Measurements from ENCODE around the gene GRIK3. TPM values are rescaled to one million over a fixed set of nuclear protein-coding genes. Genes with fewer than 3 reads are reported as not detected.
"Not testable (repeated sequence)": the region's sequence is repeated elsewhere in the genome, so short reads cannot be mapped to it uniquely, and the experiment has no call there.

The GRIK3 gene
- total RNA-seq, 1 donor from 2014 or later: 0.59 TPM

DNA sequence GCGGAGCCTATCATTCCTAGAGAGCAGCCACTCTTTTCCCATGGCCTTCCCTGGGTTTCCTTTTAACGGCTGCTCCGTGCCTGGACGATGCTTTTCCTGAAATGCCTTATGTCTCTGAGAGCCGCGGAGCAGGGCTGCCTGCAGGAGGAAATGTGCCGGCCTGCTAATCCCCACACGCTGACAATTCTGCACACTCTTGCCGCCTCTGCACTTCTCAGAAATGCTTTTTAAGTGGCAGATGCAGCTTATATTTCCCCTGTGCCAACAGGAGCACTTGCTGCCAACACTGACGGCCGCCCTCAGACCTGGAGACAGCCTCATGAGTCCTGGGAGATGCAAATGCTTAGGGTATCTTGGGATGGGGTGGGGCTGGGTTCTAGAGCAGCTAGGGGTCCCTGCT is 253.2 kb downstream of the GRIK3 start:
- no peak for DNase-seq

DNA sequence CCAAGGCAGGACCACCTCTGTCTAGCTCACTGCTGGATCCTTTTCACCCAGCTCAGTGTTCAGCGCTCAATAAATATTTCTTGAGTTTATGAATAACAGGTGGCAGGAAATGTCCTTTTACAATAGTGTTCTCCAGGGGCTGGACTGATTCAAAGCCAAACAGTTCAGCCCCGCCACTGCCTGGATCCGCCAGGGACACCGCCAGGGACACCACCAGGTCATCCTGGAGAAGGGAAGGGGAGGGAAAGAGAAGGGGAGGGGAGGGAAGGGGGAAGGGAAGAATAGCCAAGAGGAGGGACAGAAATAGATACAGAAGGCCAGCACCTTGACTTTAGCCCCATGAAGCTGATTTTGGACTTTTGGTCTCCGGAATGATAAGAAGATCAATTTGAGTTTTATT is 255.6 kb downstream of the GRIK3 start:
- DNase-seq: no peak

DNA sequence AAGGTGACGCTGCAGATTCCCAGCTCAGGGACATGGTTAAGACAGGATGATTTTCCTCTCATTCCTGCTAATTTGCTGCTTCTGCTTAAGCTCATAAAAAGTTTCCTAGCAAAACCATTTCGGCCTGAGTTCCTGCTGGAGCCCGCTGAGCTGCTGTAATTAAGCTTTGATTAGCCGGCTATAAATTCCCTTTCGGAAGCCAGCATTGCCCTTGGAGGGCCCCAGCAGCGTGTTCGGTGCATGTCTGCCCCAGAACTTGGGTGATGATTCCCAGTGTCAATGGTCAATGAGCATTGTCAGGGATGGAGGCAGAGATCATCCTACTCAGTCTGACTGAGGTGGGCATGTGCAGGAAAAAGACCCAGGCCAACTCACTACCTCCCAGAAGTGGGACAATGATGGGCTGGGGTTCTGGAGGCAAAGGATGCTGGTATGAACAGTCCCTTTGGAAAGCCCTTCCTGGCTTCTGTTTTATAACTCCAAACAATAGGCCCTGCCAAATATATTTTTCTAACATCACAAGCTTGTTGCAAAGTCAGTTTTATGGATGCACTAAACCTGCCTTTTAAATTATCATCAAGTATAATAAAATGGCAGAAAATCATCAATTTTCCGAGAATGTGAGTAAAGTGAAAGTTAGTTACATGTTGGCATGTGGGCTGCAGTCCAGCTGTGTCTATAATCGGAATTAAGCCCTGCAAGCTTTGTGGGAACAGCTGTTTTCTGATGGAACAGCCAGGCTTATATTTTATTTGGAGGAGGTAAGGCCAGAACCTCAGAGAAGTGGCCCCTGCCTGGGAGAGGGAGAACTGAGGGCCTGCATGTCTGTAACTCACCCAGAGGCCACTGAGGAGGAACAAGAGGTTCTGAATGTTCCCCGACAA is 257.1 kb downstream of the GRIK3 start:
- DNase-seq: no peak

DNA sequence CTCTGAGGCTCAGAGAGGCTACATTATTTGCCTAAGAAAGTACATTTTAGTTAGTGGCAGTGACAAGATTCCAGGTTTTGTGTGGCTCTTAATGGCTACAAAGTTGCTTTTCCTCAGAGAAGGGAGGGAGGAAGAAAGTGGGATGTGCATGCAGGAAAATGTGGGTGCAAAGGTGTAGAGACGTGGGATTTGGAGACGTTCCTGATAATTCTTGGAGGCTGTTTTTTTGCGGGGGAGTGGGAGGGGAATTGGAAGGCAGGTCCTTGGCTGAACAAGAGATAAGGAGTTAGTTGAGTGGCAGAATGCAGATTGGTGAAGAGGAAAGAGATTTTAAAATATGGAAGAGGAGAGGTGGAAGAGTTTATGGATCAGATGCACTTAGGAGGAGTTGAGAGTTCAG is 258.1 kb downstream of the GRIK3 start:
- DNase-seq: no peak

DNA sequence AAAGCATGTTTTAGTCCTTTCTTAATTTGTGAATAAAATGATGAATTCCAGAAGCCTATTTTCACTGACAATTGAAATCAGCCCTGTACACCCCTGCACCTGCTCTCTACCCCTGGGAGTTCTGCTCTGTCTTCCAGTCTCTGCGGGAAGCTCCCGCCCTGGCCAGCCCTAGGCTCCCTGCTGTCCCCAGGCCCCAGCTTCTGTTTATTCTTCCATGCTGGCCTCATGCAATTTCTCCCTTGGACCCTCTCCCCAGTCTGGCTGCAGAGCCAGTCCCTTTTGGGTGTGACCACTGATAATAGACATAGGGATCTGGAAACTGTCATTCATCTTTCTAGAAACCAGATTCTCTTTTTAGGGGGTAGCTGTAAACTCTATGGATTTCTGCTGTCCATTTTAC is 258.6 kb downstream of the GRIK3 start:
- DNase-seq: no peak

DNA sequence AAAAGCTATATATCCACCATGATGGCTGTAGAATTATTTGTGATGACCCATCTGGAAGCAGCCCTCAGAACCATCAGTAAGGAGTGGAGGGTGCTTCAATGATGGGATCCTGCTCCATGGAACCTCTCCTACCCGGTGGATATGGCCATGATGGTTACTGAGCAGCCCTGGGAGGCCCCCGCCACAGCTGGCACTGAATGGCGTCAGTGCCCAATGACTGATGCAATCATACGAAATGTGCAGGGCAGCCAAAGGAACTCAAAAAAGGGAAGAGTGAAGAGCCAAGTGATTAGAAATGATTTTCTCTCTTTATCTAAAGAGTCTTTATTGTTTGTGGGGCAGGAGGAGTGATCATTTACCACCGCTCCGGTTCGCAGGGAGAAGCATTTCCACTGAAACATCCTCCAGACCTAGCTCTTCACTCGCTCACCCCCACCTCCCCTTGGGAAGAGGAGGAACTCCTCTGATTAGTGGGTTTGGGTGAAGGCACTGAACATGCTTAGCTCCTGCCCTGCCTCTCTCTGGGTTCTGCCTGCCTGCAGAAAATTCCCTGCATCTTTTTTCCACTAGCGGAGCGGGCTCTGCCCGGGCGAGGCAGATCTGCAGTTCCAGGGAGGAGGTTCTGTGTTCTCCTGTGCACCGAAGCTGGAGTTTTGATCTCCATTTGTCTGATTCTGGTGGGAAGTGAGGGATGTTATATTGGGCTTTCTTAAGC is 260.3 kb downstream of the GRIK3 start:
- DNase-seq: no peak

DNA sequence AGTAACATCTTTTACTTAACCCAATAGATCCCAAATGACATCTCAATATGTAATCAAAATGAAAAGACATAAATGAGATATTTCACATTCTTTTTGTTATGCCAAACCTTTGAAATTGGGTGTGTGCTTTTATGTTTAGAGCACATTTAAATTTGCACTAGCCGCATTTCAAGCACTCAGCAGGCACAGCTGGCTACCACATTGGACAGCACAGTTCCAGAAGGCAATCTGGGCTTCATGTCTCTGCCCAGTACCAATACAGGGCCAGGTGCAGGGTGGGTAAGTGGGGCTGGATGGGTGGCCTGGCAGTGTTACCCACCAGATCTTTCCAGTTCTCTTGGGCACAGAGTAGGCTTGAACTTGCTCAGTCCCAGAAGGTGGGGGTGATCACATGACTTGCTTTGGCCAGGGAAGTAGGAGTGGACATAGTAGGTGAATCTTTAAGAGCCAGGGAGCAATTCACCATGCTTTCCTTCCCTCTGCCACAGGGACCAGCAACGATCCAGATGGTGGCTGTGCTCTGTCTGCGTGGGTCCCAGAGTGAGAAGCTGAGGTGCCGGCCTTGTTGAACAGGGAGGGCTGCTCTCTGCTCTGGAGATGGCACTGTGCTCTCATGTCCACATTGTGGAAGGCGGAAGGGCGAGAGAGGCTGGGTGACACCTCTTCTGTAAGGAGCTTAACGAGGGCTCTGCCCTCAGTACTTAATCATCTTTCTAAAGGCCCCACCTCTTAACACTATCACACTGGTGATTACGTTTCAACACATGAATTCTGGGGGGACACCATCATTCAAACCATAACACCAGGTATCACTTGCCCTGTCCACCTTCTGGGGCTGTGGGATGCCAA is 261.4 kb downstream of the GRIK3 start:
- no peak for DNase-seq

DNA sequence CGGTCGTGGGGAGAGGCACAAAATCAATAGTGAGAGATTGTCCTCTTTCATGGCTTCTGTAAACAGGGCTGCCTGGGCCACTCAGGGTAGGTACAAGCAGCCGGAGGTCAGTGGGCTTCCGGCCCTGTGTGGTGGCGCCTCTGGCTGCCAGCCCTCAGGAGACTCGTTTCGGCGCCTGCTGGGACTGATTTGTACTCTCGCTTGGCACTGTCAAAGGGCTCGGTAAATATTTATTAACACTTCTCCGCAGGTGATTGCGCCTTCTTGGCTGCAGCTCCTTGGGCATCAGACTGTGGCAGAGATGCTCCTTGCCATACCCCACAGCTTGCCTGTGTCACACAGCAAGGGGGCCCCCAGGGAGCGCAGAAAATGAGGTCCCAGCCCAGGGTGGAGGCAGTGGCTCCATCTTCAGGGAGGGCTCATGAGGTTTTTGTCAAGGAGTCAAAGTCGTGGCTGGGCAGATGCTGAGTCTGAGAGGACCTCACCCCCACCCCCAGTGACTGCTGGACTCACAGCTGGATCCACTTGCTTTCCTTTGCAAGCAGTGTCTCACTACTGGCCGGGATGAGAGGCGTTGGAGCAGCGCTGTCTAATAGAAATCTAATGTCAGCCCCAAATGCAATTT is 262.5 kb downstream of the GRIK3 start:
- no peak for DNase-seq

DNA sequence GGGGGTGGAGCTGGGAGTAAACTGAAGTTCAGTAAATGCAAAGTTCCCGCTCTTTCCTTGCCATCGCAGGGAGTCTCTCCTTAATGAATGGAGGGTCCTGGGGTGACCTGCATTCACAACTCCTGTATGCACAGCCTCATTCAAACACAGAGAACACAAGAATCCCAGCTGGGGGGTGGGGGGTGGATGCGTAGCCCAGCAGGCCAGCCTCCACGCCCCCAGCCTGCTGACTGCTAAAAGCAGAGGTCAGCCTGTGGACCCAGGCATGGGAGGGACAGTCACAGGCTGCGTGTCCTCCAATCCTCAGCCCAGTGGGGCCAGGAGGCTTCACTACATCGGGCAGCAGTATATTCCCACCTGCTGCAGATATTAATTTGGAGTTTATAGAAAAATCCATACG is 263.1 kb downstream of the GRIK3 start:
- no peak for DNase-seq

DNA sequence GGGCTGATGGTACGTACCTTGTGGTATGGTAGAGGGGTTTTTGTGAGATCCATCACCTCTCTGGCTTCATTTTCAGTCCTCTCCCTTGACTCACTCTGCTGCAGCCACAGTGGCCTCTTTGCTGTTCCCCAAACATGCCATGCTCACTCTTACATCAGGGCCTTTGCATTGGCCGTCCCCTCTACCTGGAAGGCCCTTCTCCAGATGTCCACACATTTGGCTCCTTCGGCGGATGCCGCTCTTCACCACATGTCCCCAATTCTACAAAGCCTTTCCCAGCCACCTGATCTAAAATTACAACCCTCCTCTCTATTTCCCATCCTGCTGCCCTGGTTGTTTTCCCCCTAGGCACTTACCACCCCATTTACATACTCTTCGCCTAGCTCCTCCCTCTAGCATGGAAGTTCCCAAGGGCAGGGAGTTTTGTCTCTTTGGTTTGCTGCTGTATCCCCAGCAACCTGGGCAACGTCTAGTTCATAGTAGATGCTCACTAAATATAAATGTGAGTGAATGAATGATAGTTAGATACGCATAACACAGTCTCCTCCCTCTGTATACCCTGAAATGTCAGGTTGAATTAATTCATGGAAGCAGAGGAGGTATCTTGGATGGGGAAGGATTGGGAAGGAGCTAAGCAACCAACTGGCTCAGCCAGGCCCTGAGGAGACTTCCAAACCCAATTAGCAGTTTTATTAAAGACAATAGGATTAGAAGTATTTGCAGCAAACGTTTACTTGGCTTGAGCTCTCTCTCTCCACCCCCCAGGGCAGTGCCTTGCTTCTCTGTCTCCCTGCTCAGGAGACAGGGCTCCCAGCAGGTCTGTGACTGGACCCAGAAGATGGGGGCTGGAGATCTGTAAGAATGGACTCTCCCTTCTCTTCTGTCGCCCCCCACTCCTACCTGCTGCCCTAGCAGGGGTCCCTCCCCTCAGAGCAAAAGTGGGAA is 264.2 kb downstream of the GRIK3 start:
- no peak for DNase-seq

DNA sequence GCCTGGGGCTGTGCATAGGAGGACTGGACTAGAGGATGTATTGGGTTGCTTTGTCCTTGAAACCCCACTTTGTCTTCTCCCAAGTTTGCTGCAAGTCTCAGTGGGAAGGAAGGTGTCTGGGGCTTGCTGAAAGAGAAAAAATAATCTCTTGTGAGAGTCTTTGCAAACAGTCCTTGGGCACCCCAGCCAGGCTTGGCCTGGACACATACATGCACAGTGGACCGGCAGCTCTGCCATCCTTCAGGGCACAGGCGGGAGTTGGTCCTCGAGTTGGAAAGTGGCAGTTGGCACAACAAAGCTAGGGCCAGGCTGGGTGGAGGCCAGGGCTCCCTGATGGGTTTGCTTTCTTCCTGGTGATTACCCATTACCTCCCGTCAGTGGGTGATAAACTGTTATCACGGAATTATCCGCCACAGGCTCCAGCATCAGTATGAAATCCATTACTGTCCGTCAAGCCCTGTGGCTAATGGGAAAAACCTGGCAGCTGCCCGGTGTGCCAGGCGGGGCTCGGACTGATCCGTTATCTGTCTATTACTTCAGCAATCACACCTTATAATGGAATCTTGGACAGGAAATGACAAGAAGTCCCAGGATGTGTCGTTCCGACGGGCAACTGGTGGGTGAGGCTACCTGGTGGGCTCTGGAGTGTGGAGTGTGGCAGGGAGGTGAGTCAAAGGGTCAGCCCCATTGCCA is 265.7 kb downstream of the GRIK3 start:
- no peak for DNase-seq

DNA sequence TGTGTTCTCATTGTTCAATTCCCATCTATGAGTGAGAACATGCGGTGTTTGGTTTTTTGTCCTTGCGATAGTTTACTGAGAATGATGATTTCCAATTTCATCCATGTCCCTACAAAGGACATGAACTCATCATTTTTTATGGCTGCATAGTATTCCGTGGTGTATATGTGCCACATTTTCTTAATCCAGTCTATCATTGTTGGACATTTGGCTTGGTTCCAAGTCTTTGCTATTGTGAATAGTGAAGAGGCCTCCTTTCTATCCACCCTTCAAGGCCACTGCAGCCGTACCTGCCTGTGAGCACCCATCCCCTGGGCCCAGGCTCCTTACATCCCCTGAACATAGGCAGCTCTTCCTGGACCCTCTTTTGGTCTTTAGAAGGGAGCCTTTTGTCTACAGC is 266.9 kb downstream of the GRIK3 start:
- DNase-seq: not testable (repeated sequence)

DNA sequence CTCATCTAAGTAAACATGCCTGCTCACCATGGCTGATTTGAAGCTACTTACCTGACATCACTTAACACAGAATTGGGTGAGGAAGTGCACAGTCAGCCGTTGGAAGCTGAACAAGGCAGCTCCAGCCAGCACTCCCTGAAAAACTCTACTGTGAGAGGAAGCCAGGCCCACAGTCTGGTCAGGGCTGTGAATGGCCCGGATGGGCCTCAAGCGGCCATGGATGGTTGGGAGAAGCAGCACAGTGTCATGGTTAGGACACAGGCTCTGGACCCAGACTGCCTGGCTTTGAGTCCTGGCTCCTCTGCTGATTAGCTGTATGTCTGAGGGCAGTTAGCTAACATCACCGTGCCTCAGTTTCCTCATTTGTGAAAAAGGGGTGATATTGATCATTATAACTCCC is 267.8 kb downstream of the GRIK3 start:
- no peak for DNase-seq

DNA sequence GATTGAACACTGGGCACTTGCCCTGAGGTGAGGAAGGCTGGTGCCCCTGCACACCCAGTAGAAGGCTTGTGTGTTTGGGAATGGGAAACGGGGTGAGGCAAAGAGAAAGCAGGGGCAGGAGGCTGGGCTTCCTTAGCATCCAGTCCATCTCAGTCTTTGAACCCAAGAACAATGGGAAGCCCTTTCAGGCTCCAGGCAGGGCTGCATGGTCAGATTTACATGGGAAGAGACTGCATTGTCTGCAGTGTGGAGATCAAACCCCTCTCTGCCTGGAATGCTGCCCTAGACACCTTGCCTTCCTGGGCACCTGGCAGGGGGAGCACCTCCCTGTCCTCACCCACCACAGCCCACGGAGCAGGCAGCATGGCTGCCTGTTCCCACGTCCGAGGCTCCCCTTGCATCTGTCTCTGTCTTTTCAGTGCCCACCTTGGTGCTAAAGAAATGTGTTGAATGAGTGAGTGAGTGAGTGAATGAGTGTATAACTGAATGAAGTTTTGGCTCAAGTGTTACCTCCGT is 268.5 kb downstream of the GRIK3 start:
- DNase-seq: no peak

DNA sequence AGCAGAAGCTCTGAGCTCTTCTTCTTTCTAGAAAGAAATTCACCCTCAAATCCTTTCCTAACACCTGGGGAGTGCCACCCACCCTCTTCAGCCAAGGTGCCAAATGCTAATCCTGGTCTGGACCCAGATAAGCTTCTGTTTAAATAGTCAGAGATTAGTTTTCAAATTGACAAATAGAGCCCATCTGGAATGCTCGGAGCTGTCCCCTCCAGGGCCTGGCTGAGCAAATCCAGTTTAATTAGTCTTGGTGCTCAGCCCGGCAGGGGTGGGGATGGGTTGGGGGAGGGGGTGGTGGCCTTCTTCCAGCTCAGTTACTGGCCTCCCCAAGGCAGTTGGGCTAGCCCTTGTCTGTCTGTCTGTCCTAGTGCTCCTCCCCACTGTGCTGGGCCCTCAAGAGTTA is 269.5 kb downstream of the GRIK3 start:
- no peak for DNase-seq

DNA sequence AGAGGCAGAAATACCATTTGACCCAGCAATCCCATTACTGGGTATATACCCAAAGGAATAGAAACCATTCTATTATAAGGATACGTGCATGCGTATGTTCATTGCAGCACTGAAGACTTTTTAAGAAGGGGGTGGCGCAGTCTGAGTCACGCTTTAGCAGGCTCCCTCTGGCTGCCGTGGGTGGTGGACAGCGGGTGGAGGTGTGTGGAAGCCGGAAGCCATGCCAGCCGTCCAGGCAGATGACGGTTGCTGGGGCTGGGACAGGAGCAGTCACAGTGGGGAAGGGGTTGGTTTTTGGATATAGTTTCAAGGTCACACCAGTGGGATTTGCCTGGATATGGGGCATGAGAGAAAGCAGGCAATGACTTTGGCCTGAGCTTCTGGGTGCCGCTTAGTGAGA is 270.5 kb downstream of the GRIK3 start:
- no peak for DNase-seq

DNA sequence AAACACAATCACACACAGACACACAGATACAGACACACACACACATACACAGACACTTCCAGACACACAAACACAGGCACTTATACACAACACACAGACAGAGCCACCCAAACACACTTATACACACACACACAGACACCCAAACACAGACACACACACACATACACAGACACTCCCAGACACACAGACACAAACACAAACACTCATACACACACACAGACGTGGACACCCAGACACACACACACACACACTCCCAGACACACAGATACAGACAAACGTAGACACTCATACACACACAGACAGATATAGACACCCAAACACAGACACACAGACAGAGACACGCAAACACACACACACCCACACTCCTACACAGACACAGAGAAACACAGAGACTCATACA is 272.1 kb downstream of the GRIK3 start:
- no peak for DNase-seq

DNA sequence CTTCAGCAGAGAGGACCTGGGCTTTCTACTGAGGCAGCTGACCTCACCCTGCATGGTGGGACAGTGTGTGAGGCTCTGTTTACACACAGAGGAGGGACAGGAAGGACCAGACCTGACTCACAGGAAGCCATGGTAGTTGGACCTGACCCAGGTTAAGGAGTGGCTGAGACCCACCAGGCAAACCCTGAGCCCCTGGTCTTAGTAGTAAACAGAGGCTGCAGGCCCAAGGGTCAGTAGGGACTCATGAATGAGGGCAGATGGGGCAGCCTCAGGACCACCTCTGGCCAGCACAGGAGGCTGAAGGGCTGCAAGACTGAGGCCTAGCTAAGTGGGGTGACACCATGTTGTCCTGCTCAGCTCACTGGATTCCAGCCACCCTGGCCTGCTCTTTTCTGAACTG is 273.2 kb downstream of the GRIK3 start:
- DNase-seq: no peak

DNA sequence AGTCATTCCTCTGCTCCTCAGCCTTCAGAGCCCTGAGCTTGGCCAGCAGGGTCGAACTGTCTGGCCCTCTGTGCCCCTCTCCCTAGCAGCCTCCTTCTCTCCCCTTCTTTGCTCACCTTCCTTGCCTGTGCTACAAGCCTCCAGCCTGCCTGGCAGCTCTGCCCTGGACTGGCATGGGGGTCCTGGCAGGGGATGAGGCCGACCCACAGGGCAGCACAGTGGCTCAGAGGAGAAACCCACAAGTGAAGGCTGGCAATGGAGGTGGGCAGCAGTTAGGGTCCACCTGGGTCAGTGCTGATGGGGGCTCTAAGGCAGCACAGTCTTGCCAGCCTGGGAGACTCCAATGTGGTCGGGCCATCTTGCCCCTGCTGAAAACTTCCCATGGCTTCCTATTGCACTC is 274.2 kb downstream of the GRIK3 start:
- DNase-seq: no peak

DNA sequence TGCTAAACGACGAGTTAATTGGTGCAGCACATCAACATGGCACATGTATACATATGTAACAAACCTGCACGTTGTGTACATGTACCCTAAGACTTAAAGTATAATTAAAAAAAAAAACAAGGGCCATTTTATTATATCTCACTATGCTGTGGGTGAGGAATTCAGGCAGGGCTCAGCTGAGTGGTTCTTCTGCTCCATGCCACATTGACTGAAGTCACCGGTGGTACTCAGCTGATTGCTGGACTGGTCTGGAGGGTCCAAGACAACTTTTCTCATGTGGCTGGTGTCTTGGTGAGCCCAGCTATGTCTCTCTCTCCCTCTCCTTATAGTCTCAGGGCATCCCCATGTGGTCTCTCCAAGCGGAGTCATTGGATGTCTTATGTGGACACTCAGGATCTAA is 275.0 kb downstream of the GRIK3 start:
- no peak for DNase-seq

All from skin of body (tissue), 2 donors.